ENCODE results near the gene ATP13A5.

ATP13A5 gene

GRCh38 chr3:193305356-193305755, 73.2 kb downstream of the ATP13A5 start:
- Histone ChIP-seq H3K9me3 (ENCODE audit: insufficient read depth, low read depth, low read length) (no peaks in the 10 kb centered on the region), H3K36me3 (ENCODE audit: insufficient read depth, low read depth, low read length) (no peaks in the 10 kb centered on the region), H3K27ac (ENCODE audit: low read length) (no peak overlapping the region), H3K27me3 (ENCODE audit: insufficient read depth, low read length) (no peaks in the 10 kb centered on the region), H3K9ac (ENCODE audit: low read depth, low read length) (no peak overlapping the region), H3K4me1 (ENCODE audit: insufficient read depth, low read length) (no peaks in the 10 kb centered on the region; the same call in 1 of the 2 replicates), H3K4me3 (ENCODE audit: low read length) (no peak overlapping the region)

GRCh38 chr3:193301433-193301832, 77.1 kb downstream of the ATP13A5 start:
- Histone ChIP-seq H3K4me1 (ENCODE audit: insufficient read depth, low read length) (no peaks in the 10 kb centered on the region; the same call in 1 of the 2 replicates), H3K27me3 (ENCODE audit: insufficient read depth, low read length) (no peaks in the 10 kb centered on the region), H3K9me3 (ENCODE audit: insufficient read depth, low read depth, low read length) (no peaks in the 10 kb centered on the region), H3K4me3 (ENCODE audit: low read length) (no peak overlapping the region), H3K9ac (ENCODE audit: low read depth, low read length) (no peak overlapping the region), H3K36me3 (ENCODE audit: insufficient read depth, low read depth, low read length) (no peaks in the 10 kb centered on the region), H3K27ac (ENCODE audit: low read length) (no peak overlapping the region)

GRCh38 chr3:193297421-193297820, 81.1 kb downstream of the ATP13A5 start:
- no peaks in the 10 kb centered on the region for H3K36me3 ChIP-seq (ENCODE audit: insufficient read depth, low read depth, low read length)
- no peak overlapping the region for H3K4me3 ChIP-seq (ENCODE audit: low read length)
- H3K27me3 ChIP-seq (ENCODE audit: insufficient read depth, low read length), result no peaks in the 10 kb centered on the region
- H3K9ac ChIP-seq (ENCODE audit: low read depth, low read length), result no peak overlapping the region
- no peak overlapping the region for H3K27ac ChIP-seq (ENCODE audit: low read length)
- no peaks in the 10 kb centered on the region for H3K4me1 ChIP-seq (ENCODE audit: insufficient read depth, low read length)
- peaks cover 6% of the 10 kb centered on the region; the same call in 1 of the 2 replicates for H3K9me3 ChIP-seq (ENCODE audit: insufficient read depth, low read depth, low read length)

GRCh38 chr3:193295985-193296384, 82.6 kb downstream of the ATP13A5 start:
- no peak overlapping the region for H3K9ac ChIP-seq (ENCODE audit: low read depth, low read length)
- no peaks in the 10 kb centered on the region for H3K4me1 ChIP-seq (ENCODE audit: insufficient read depth, low read length)
- H3K27ac ChIP-seq (ENCODE audit: low read length), result no peak overlapping the region
- H3K9me3 ChIP-seq (ENCODE audit: insufficient read depth, low read depth, low read length), result peaks cover 20% of the 10 kb centered on the region
- no peaks in the 10 kb centered on the region for H3K36me3 ChIP-seq (ENCODE audit: insufficient read depth, low read depth, low read length)
- H3K27me3 ChIP-seq (ENCODE audit: insufficient read depth, low read length), result no peaks in the 10 kb centered on the region
- H3K4me3 ChIP-seq (ENCODE audit: low read length), result no peak overlapping the region

- no peaks in the 10 kb centered on the region for H3K36me3 ChIP-seq (ENCODE audit: insufficient read depth, low read depth, low read length)
- H3K27ac ChIP-seq (ENCODE audit: low read length), result no peak overlapping the region
- peaks cover 20% of the 10 kb centered on the region for H3K9me3 ChIP-seq (ENCODE audit: insufficient read depth, low read depth, low read length)
- H3K27me3 ChIP-seq (ENCODE audit: insufficient read depth, low read length), result no peaks in the 10 kb centered on the region
- no peaks in the 10 kb centered on the region for H3K4me1 ChIP-seq (ENCODE audit: insufficient read depth, low read length)
- H3K4me3 ChIP-seq (ENCODE audit: low read length), result no peak overlapping the region
- no peak overlapping the region for H3K9ac ChIP-seq (ENCODE audit: low read depth, low read length)
These were observed 86.2 kb downstream of the ATP13A5 start for GRCh38 chr3:193292386-193292785.

- Histone ChIP-seq H3K4me3 (ENCODE audit: low read length) (no peak overlapping the region), H3K9ac (ENCODE audit: low read depth, low read length) (no peak overlapping the region), H3K9me3 (ENCODE audit: insufficient read depth, low read depth, low read length) (no peaks in the 10 kb centered on the region), H3K36me3 (ENCODE audit: insufficient read depth, low read depth, low read length) (no peaks in the 10 kb centered on the region), H3K27ac (ENCODE audit: low read length) (no peak overlapping the region), H3K4me1 (ENCODE audit: insufficient read depth, low read length) (no peaks in the 10 kb centered on the region), H3K27me3 (ENCODE audit: insufficient read depth, low read length) (no peaks in the 10 kb centered on the region)
These were observed 107.3 kb downstream of the ATP13A5 start for GRCh38 chr3:193271101-193271840.

GRCh38 chr3:193270451-193270850, 108.1 kb downstream of the ATP13A5 start:
- no peaks in the 10 kb centered on the region for H3K27me3 ChIP-seq (ENCODE audit: insufficient read depth, low read length)
- no peaks in the 10 kb centered on the region for H3K9me3 ChIP-seq (ENCODE audit: insufficient read depth, low read depth, low read length)
- H3K36me3 ChIP-seq (ENCODE audit: insufficient read depth, low read depth, low read length), result no peaks in the 10 kb centered on the region
- no peaks in the 10 kb centered on the region for H3K4me1 ChIP-seq (ENCODE audit: insufficient read depth, low read length)
- no peak overlapping the region for H3K9ac ChIP-seq (ENCODE audit: low read depth, low read length)
- H3K27ac ChIP-seq (ENCODE audit: low read length), result no peak overlapping the region
- H3K4me3 ChIP-seq (ENCODE audit: low read length), result no peak overlapping the region

- Histone ChIP-seq H3K4me1 (ENCODE audit: insufficient read depth, low read length) (no peaks in the 10 kb centered on the region), H3K4me3 (ENCODE audit: low read length) (no peak overlapping the region), H3K27me3 (ENCODE audit: insufficient read depth, low read length) (no peaks in the 10 kb centered on the region), H3K27ac (ENCODE audit: low read length) (no peak overlapping the region), H3K36me3 (ENCODE audit: insufficient read depth, low read depth, low read length) (no peaks in the 10 kb centered on the region), H3K9me3 (ENCODE audit: insufficient read depth, low read depth, low read length) (no peaks in the 10 kb centered on the region), H3K9ac (ENCODE audit: low read depth, low read length) (no peak overlapping the region)
These were observed 109.1 kb downstream of the ATP13A5 start for GRCh38 chr3:193269343-193270028.

GRCh38 chr3:193262707-193263106, 115.8 kb downstream of the ATP13A5 start:
- Histone ChIP-seq H3K4me1 (ENCODE audit: insufficient read depth, low read length) (no peaks in the 10 kb centered on the region), H3K36me3 (ENCODE audit: insufficient read depth, low read depth, low read length) (no peaks in the 10 kb centered on the region)

GRCh38 chr3:193261970-193262369, 116.6 kb downstream of the ATP13A5 start:
- H3K9me3 ChIP-seq (ENCODE audit: insufficient read depth, low read depth, low read length), result no peaks in the 10 kb centered on the region
- no peaks in the 10 kb centered on the region for H3K36me3 ChIP-seq (ENCODE audit: insufficient read depth, low read depth, low read length)
- no peak overlapping the region for H3K27ac ChIP-seq (ENCODE audit: low read length)
- H3K4me1 ChIP-seq (ENCODE audit: insufficient read depth, low read length), result no peaks in the 10 kb centered on the region
- H3K9ac ChIP-seq (ENCODE audit: low read depth, low read length), result no peak overlapping the region
- no peak overlapping the region for H3K4me3 ChIP-seq (ENCODE audit: low read length)
- H3K27me3 ChIP-seq (ENCODE audit: insufficient read depth, low read length), result no peaks in the 10 kb centered on the region

More at GRCh38 chr3:193262707-193263106, 115.8 kb downstream of the ATP13A5 start:
- Histone ChIP-seq H3K27ac (ENCODE audit: low read length) (no peak overlapping the region), H3K9me3 (ENCODE audit: insufficient read depth, low read depth, low read length) (no peaks in the 10 kb centered on the region), H3K27me3 (ENCODE audit: insufficient read depth, low read length) (no peaks in the 10 kb centered on the region), H3K9ac (ENCODE audit: low read depth, low read length) (no peak overlapping the region), H3K4me3 (ENCODE audit: low read length) (no peak overlapping the region)

GRCh38 chr3:193253986-193254660, 124.4 kb downstream of the ATP13A5 start:
- Histone ChIP-seq H3K4me1 (ENCODE audit: insufficient read depth, low read length) (no peaks in the 10 kb centered on the region), H3K27me3 (ENCODE audit: insufficient read depth, low read length) (no peaks in the 10 kb centered on the region), H3K36me3 (ENCODE audit: insufficient read depth, low read depth, low read length) (no peaks in the 10 kb centered on the region), H3K9me3 (ENCODE audit: insufficient read depth, low read depth, low read length) (peaks cover 6% of the 10 kb centered on the region), H3K4me3 (ENCODE audit: low read length) (no peak overlapping the region), H3K27ac (ENCODE audit: low read length) (no peak overlapping the region), H3K9ac (ENCODE audit: low read depth, low read length) (no peak overlapping the region)
